Peyer's patch (tissue), 4 donors: Measurements from ENCODE around the gene LCE3E. TPM values are rescaled to one million over a fixed set of nuclear protein-coding genes. Genes with fewer than 3 reads are reported as not detected.

Experiments used
- DNase-seq, 3 donors: peaks; one replicate each; pipeline ENCODE4 v3.0.0-alpha.2; 2017 to 2019
- H3K27ac ChIP-seq, 4 donors: fragments of 200-600 bp; sonication (generic); one replicate each; pipeline ENCODE4 v1.5.1; 2016 to 2019
- H3K27me3 ChIP-seq, 2 donors: fragments of 200-600 bp; sonication (generic); one replicate each; pipeline ENCODE4 v1.5.1; 2019
- H3K36me3 ChIP-seq, 3 donors: fragments of 200-600 bp; sonication (generic); one replicate each; pipeline ENCODE4 v1.5.1; 2016 to 2019
- H3K4me1 ChIP-seq, 4 donors: fragments of 200-600 bp; sonication (generic); one replicate each; pipeline ENCODE4 v1.5.1; 2016 to 2019
- H3K4me3 ChIP-seq, 4 donors: fragments of 200-600 bp; sonication (generic); 1 replicate in 3 of 4; 2 replicates in 1 of 4; pipeline ENCODE4 v1.5.1; 2016 to 2019; ENCODE audit warnings: mild to moderate bottlenecking in 1 of 4
- H3K9me3 ChIP-seq, 4 donors: fragments of 200-600 bp; sonication (generic); one replicate each; pipeline ENCODE4 v1.5.1; 2016 to 2019; ENCODE audit warnings: mild to moderate bottlenecking in 1 of 4
- POLR2A ChIP-seq, 2 donors: fragments of 450-650 bp; IDR thresholded peaks; one replicate each; pipeline ENCODE4 v1.5.1; 2017; ENCODE audit warnings: antibody characterized with exemption in 2 of 2, mild to moderate bottlenecking in 2 of 2, moderate library complexity in 2 of 2
- total RNA-seq, 4 donors: library from RNA; depleted of rRNA; stranded (reverse); fragments of >200 nt; gene quantifications; one replicate each; pipeline ENCODE4 v1.1.0, GENCODE V29; 2016
- TF ChIP-seq, protein P1 (sequence below), 6 experiments: fragments of 450-650 bp in 4 of 6; fragments of 200-600 bp in 2 of 6; sonication (generic) in 1 of 6; IDR thresholded peaks; one replicate each; pipeline ENCODE4 v1.5.1; 2017 to 2019; ENCODE audit warnings: antibody characterized with exemption in 6 of 6, mild to moderate bottlenecking in 3 of 6, moderate library complexity in 1 of 6

Gene LCE3E
- not detected for total RNA-seq

- Histone ChIP-seq H3K36me3 (no peaks in the 10 kb centered on the region), H3K9me3 (no peaks in the 10 kb centered on the region), H3K27me3 (no peaks in the 10 kb centered on the region), H3K4me3 (no peak within 1 kb of the TSS), H3K27ac (no peak within 1 kb of the TSS), H3K4me1 (no peaks in the 10 kb centered on the region)
- no peak for TF ChIP-seq POLR2A (IDR thresholded peaks at IDR 0.05)
- TF ChIP-seq, protein P1, sequence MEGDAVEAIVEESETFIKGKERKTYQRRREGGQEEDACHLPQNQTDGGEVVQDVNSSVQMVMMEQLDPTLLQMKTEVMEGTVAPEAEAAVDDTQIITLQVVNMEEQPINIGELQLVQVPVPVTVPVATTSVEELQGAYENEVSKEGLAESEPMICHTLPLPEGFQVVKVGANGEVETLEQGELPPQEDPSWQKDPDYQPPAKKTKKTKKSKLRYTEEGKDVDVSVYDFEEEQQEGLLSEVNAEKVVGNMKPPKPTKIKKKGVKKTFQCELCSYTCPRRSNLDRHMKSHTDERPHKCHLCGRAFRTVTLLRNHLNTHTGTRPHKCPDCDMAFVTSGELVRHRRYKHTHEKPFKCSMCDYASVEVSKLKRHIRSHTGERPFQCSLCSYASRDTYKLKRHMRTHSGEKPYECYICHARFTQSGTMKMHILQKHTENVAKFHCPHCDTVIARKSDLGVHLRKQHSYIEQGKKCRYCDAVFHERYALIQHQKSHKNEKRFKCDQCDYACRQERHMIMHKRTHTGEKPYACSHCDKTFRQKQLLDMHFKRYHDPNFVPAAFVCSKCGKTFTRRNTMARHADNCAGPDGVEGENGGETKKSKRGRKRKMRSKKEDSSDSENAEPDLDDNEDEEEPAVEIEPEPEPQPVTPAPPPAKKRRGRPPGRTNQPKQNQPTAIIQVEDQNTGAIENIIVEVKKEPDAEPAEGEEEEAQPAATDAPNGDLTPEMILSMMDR (IDR thresholded peaks at IDR 0.05), result no peak
- no peak for DNase-seq
These were observed at the start of gene LCE3E for GRCh38 chr1:152566681-152567080. Gene LCE3E, minus strand, starts transcription at chr1:152566780. Its CDS starts 572 bp downstream, at chr1:152566208.

DNA sequence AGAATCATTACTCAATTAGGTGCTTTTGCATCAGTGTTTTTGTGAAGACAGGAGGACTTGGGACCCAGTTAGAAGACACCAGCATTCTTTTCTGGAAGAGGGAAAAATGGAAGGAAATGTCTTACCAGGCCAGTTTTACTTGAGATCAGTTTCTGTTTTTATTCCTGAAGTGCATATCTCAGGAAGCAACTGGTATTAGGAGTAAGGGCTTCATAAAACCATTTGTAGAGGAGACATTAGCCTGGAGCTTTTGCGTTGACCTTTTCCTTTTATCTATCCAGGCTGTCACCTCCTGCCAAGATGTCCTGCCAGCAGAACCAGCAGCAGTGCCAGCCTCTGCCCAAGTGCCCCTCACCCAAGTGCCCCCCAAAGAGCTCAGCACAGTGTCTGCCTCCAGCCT, 46.9 kb upstream of the LCE3E start, which contains the start of gene LCE3B:
TSS of gene LCE3B (plus strand) at position 301 of the 400 bp plus-strand sequence. CDS start at position 301, 0 bp downstream.
- no peak for TF ChIP-seq POLR2A (IDR thresholded peaks at IDR 0.05)
- TF ChIP-seq, protein P1 (IDR thresholded peaks at IDR 0.05), result no peak
- H3K36me3 ChIP-seq, result no peaks in the 10 kb centered on the region
- H3K27me3 ChIP-seq, result no peaks in the 10 kb centered on the region
- DNase-seq, result no peak
- H3K27ac ChIP-seq, result no peak within 1 kb of the TSS
- no peaks in the 10 kb centered on the region for H3K4me1 ChIP-seq
- H3K4me3 ChIP-seq, result no peak within 1 kb of the TSS
- peaks cover 0 to 5% (median 0%) of the 10 kb centered on the region in 4 donors for H3K9me3 ChIP-seq

DNA sequence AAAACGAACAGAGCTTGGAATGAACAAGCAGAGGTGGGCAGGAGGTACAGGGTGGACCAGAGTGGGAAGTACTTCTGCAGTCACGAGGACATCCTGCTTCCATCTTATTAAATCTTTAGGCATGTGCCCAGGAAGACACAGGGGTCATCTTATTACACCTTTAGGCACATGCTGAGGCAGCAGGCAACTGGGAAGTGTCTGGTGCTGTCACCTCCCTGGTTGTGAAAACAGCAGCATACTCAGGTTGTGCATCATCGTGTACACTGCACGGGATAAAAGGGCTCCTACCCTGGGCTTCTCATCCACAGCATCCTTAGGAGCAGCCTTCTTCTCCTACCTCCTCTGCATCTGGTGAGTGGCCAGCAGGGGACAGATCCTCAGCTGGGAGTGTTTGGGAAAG, 33.4 kb upstream of the LCE3E start, which contains the start of gene LCE3C:
TSS of gene LCE3C (plus strand) at position 301 of the 400 bp plus-strand sequence. CDS start 498 bp downstream, outside the sequence.
- Histone ChIP-seq H3K9me3 (no peaks in the 10 kb centered on the region), H3K36me3 (no peaks in the 10 kb centered on the region), H3K27ac (no peak within 1 kb of the TSS), H3K4me1 (no peaks in the 10 kb centered on the region), H3K4me3 (no peak within 1 kb of the TSS), H3K27me3 (no peaks in the 10 kb centered on the region)
- no peak for DNase-seq
- no peak for TF ChIP-seq POLR2A (IDR thresholded peaks at IDR 0.05)
- TF ChIP-seq, protein P1 (IDR thresholded peaks at IDR 0.05), result no peak

GRCh38 chr1:152596986-152597385, 30.4 kb upstream of the LCE3E start:
- H3K27me3 ChIP-seq, result no peaks in the 10 kb centered on the region
- H3K9me3 ChIP-seq, result no peaks in the 10 kb centered on the region
- H3K4me3 ChIP-seq, result no peak overlapping the region
- DNase-seq, result no peak
- TF ChIP-seq POLR2A (IDR thresholded peaks at IDR 0.05), result no peak
- TF ChIP-seq, protein P1 (IDR thresholded peaks at IDR 0.05), result no peak
- no peaks in the 10 kb centered on the region for H3K4me1 ChIP-seq
- no peaks in the 10 kb centered on the region for H3K36me3 ChIP-seq
- no peak overlapping the region for H3K27ac ChIP-seq

- Histone ChIP-seq H3K36me3 (no peaks in the 10 kb centered on the region), H3K4me3 (no peak overlapping the region), H3K27ac (no peak overlapping the region), H3K4me1 (no peaks in the 10 kb centered on the region), H3K9me3 (no peaks in the 10 kb centered on the region), H3K27me3 (no peaks in the 10 kb centered on the region)
- TF ChIP-seq POLR2A (IDR thresholded peaks at IDR 0.05), result no peak
- TF ChIP-seq, protein P1 (IDR thresholded peaks at IDR 0.05), result no peak
- no peak for DNase-seq
These were observed 19.0 kb upstream of the LCE3E start for GRCh38 chr1:152585586-152585985.

DNA sequence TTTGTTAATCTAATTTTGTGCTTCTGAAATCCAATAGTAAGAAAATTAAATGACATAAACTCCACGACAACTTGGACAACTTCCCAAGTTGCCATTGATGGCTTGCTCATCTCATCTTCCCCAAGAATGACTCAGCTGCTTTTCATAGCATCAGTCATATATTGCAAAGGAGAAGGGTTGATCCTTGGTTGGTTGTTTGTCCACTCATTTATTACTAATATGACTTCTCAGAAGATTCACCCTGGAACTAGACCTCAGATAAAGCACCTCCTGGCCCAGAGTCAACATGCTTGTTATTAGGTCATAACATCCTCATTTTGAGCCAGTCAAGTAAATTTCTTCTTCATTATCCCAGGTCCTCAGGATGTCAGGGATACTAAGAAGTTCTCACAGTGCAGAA, 16.1 kb upstream of the LCE3E start:
- Histone ChIP-seq H3K36me3 (no peaks in the 10 kb centered on the region), H3K27ac (no peak overlapping the region), H3K27me3 (no peaks in the 10 kb centered on the region), H3K4me3 (no peak overlapping the region), H3K4me1 (no peaks in the 10 kb centered on the region), H3K9me3 (no peaks in the 10 kb centered on the region)
- no peak for TF ChIP-seq POLR2A (IDR thresholded peaks at IDR 0.05)
- TF ChIP-seq, protein P1 (IDR thresholded peaks at IDR 0.05), result no peak
- no peak for DNase-seq
